Measurements from ENCODE around the gene ELMO1.

Gene ELMO1

GRCh38 chr7:37471619-37472018 lies 23.0 kb upstream of the ELMO1 start:
- no peak for DNase-seq (ENCODE audit: low spot score)

GRCh38 chr7:37467002-37467401 lies 18.3 kb upstream of the ELMO1 start:
- no peak for DNase-seq (ENCODE audit: low spot score)

- DNase-seq (ENCODE audit: low spot score), result no peak
These were observed 13.5 kb upstream of the ELMO1 start for GRCh38 chr7:37462138-37462537.

DNA sequence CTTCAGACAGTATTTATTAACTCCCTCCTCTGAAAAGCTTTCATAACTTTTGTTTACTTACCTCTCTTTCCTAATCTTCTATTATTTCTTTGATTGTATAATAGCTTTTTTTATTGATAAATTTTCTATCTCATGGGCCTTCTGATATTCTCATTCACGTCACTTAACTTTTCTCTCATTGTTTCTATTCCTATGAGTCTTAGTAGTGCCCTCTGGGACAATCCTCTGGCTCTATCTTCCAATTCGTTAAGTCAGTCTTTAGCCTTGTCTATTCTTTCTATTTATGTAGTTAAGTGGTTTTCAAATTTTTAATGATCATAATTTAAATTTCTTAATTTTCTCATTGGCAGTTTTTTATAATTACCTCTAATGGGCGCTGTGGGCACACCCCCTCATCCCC lies 6.4 kb upstream of the ELMO1 start:
- no peak for DNase-seq (ENCODE audit: low spot score)

GRCh38 chr7:37452346-37452745 lies 3.7 kb upstream of the ELMO1 start:
- no peak for DNase-seq (ENCODE audit: low spot score)

- no peak for DNase-seq (ENCODE audit: low spot score)
These were observed 1.4 kb upstream of the ELMO1 start for GRCh38 chr7:37450035-37450434.

- no peak for DNase-seq (ENCODE audit: low spot score)
These were observed 957 bp upstream of the ELMO1 start for GRCh38 chr7:37449621-37450020.

- DNase-seq (ENCODE audit: low spot score), result no peak
These were observed 541 bp downstream of the ELMO1 start for GRCh38 chr7:37448011-37448635.

DNA sequence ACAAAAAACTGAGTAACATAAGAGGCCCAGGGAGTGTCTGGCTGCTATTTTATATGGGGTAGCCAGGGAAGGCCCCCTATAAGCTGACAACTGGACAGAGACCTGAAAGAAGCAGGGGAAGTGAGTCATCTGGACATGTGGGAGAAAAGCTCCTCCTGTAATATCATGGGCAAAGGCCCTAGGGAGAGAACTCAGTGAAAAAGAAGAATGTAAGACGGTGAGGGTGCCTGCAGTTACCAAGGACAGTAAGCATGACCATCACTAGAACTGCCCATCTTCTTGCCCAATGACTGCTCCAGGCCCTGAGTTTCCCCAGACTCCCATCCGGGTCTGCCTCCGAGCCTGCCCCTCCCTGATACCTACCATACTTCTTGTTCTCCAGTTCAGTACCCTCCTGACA lies 2.3 kb downstream of the ELMO1 start:
- no peak for DNase-seq (ENCODE audit: low spot score)

- no peak for DNase-seq (ENCODE audit: low spot score)
These were observed 2.9 kb downstream of the ELMO1 start for GRCh38 chr7:37445790-37446189.

DNA sequence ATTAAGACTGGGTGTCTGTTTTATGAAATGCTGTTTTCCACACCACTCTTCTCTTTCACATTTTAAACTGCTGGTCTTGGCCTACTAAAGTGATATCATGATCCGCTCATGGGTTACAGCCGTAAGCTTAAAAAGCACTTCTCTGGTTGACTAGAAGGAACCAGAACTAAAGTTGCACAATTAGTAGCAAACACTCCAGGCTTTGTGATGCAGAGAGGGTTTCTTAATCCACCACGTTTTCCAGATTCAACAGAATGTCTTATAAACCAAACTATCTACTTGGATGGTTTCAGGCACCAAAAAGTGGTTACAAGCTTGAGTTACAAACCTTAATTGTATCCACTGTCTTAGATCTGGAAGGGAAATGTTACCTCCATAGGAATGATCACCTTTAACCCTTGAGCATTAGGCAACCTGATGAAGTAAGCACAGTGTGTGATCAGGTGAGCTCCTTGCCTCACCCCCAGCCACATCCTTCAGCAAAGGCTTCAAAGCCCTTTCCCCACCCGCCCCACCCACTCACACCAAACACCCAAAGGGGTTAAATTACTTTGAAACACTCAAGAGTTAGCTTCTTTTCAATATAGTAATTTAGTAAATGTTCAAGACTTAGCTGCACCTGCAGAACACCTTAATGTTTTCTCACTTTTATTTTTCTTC lies 3.5 kb downstream of the ELMO1 start:
- no peak for DNase-seq (ENCODE audit: low spot score)

- no peak for DNase-seq (ENCODE audit: low spot score)
These were observed 5.0 kb downstream of the ELMO1 start for GRCh38 chr7:37443627-37444026.

GRCh38 chr7:37442268-37442667 lies 6.4 kb downstream of the ELMO1 start:
- no peak for DNase-seq (ENCODE audit: low spot score)

DNA sequence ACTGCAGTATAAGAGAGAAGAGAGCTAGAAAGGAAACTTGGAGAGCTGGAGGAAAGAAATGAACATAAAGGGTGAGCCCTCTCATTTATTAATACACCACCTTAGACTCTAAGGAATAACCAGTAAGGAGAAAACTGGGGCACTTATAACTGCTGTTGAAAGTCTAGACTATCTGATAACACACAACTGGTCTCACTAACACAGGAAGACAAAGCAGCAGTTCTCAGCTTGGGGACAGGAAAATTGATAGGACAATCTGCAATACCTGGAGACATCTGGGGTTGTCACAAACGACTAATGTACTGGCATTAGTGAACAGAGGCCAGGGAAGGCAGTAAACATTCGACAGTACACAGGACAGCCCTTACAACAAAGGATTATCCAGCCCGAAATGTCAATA lies 6.8 kb downstream of the ELMO1 start:
- no peak for DNase-seq (ENCODE audit: low spot score)

DNA sequence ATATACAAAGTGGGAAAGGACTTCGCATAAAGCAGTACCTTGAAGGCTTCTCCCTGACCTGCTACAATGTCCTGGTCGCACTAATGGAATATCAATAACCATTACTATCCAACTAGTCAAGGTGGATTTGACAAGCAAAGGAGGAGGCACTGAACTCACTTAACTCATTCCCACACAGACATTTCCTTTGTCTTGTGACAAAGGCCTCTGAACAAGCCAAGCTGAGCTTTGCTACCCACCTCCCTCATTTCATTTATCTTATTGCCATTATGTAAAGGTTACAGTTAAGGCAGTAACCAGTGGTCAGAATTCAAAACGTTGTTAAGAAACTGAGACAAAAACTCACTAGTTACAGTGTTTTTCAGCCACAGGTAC lies 7.3 kb downstream of the ELMO1 start:
- no peak for DNase-seq (ENCODE audit: low spot score)

GRCh38 chr7:37440738-37441385 lies 7.8 kb downstream of the ELMO1 start:
- no peak for DNase-seq (ENCODE audit: low spot score)

DNA sequence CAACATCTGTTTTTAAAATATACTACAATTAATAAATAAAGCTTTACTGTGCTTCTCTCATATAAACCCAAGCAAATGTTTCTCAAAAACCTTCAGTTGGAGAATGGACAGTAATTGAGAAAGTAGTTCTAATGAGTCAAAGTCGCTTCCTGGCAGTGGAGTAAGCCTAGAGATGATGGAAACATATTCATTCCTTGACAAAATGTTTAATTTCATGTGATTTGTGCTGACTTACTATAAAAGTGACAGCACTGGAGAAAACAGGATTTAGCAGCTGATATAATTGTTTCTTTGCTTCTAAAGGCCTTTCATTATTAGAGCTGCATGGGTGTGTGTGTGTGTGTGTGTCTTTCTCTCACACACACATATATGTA lies 9.0 kb downstream of the ELMO1 start:
- DNase-seq (ENCODE audit: low spot score), result no peak

DNA sequence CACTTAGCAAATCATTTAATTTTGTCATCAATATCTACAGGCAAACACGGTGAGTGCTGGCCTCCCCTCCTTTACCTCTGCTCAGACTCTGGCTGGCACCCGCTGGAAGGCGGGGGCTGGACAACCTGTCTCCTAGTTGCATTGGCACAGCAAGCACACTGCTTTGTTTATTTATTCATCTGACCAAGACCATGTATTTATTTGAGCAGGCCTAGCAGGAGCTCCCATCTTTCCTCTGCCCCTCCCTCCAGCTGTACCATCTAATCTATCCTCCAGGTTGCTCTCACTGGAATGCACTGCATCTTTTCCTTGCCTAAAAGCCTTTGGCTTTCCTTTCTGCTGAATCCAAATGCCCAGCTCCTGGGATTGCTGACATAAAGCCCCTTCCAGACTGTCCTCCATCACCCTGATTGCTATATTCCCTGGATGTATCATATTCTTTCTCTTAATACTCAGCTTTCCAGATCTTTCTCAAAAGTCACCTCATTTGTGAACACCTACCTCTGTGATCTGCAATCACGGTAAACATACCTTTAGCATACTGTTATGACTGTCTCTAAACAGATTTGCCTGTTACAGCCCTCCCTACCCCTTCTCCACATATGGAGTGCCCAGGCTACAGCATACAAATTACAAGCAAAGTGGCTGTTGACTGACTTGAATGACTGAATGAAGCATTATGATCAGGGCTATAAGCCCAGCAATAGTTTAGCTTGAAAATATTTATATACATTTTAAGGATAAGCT lies 9.6 kb downstream of the ELMO1 start:
- no peak for DNase-seq (ENCODE audit: low spot score)

- no peak for DNase-seq (ENCODE audit: low spot score)
These were observed 13.4 kb downstream of the ELMO1 start for GRCh38 chr7:37435156-37435855.

DNA sequence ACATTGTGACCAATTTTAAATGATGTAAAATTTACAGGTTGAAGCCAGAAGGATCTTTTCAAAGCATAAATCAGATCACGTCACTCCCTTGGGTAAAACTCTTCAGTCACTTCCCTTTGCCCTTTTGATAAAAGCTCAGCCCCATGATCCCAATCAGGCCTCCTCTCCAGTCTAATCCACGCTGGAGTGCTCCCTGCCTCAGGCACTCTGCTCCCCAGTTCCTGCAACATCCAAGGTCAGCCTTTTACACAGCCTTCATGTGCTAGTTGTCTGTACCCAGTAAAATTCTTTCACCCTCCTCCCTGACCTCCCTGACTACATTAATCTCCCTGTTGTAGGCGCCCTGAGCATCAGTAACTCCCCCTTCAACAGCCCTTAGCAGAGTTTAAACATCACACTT lies 14.1 kb downstream of the ELMO1 start:
- DNase-seq (ENCODE audit: low spot score), result no peak

- DNase-seq (ENCODE audit: low spot score), result no peak
These were observed 15.5 kb downstream of the ELMO1 start for GRCh38 chr7:37433166-37433565.

DNA sequence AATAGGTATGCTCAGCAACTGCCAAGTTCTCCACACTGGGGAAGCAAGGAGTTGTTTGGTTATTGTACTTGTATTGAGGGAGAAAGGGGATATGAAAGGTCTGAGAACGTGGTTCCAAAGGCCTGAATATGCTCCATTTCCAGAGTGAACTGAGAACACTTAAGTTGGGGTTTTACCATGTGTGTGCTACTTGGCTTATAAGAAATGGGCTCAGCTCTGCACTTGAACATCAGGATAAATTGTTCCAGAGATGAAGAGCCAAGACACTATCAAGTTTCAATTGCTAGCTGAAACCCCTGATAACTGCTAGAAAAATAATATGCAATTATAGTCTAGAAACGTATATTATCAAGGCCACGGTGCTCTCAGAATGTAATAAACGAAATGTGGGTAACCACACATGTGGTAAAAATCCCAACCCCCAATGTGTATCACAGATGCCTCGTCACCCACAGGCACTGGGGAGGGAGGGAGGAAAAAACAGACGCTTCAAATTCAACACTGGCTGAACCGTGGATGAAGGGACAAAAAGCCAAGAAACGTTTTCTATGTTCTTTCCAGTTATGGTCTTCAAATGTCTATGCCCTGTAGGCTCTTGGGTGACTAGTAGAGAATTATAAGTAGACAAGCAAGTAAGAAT lies 16.3 kb downstream of the ELMO1 start:
- DNase-seq (ENCODE audit: low spot score), result no peak
